Measurements from ENCODE around the gene TTC38.

Gene TTC38

DNA sequence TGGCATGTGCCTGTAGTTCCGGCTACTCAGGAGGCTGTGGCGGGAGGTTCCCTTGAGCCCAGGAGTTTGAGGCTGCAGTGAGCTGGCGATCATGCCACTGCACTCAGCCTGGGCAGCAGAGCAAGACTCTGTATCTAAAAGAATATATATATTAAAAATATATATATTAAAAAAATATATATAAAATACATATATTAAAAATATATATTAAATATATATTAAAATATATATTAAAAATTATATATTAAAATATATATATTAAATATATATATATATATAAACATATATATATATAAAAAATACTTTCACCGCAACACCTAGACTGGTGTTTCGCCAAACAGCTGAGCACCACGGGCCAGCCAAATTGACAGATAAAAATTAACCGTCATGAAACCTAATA lies 8.8 kb downstream of the TTC38 start:
- no peak overlapping the region for H2AFZ ChIP-seq (ENCODE audit: low read length, unreplicated experiment)
- H3K4me1 ChIP-seq (ENCODE audit: control insufficient read depth, insufficient read depth, low read length, unreplicated experiment): no peaks in the 10 kb centered on the region
- H3K27ac ChIP-seq (ENCODE audit: low read depth, low read length): no peak overlapping the region
- no peak overlapping the region for H3K4me3 ChIP-seq (ENCODE audit: low read depth, low read length)
- H3K79me2 ChIP-seq (ENCODE audit: control insufficient read depth, insufficient read depth, low read length, unreplicated experiment): no peaks in the 10 kb centered on the region
- H3K27me3 ChIP-seq (ENCODE audit: insufficient read depth, low read length): no peaks in the 10 kb centered on the region
- peaks cover 7% of the 10 kb centered on the region for H3K36me3 ChIP-seq (ENCODE audit: insufficient read depth, low read length)

DNA sequence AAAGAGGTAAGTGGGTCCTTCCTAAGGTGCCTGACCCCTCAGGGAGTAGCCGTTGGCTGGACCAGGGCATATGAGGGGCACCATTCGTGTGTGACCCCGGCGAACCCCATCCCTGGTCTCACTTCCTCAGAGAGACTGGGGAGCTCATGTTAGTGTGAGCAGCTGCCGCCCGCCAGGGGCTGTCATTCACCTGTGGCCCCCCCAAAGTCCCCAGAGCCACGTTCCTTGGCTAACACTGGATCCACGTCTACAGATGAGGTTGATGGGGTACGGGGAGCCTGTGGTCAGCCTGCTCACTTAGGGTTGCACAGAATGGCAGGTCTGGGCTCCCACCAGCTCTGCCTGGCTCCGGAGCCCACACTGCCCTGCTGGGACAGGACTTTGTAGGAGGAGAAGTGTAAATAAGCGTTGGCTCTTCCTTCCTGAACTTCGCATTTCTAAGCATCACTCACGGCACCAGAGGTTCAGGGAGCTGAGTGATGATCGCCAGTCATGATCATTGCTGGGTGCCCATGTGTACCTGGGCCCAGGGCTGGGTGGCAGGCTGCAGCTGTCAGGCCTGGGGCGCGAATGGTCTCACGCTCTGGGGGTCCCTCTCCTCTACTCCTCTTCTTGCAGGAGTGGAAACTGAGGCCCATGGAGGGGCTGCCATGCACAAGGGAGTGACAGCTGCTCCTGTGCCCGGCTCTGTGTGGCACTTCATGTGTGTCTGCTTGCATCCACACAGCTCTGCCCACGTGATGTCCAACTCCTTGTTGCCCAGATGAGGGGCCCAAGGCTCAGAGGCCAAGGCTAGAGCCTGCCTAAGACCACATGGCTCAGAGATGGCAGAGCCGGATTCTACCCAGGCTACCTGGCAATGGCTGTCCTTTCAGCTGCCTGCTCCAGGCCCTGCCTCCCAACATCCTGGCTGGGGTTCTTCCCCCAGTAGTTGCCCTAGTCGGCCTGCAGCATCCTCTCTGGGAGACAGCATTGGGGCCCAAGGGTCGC lies 11.1 kb downstream of the TTC38 start:
- Histone ChIP-seq H3K4me1 (ENCODE audit: control insufficient read depth, insufficient read depth, low read length, unreplicated experiment) (no peaks in the 10 kb centered on the region), H3K27ac (ENCODE audit: low read depth, low read length) (no peak overlapping the region), H3K4me3 (ENCODE audit: low read depth, low read length) (no peak overlapping the region), H3K79me2 (ENCODE audit: control insufficient read depth, insufficient read depth, low read length, unreplicated experiment) (no peaks in the 10 kb centered on the region), H3K36me3 (ENCODE audit: insufficient read depth, low read length) (peaks cover 7% of the 10 kb centered on the region), H3K27me3 (ENCODE audit: insufficient read depth, low read length) (no peaks in the 10 kb centered on the region), H2AFZ (ENCODE audit: low read length, unreplicated experiment) (no peak overlapping the region)

DNA sequence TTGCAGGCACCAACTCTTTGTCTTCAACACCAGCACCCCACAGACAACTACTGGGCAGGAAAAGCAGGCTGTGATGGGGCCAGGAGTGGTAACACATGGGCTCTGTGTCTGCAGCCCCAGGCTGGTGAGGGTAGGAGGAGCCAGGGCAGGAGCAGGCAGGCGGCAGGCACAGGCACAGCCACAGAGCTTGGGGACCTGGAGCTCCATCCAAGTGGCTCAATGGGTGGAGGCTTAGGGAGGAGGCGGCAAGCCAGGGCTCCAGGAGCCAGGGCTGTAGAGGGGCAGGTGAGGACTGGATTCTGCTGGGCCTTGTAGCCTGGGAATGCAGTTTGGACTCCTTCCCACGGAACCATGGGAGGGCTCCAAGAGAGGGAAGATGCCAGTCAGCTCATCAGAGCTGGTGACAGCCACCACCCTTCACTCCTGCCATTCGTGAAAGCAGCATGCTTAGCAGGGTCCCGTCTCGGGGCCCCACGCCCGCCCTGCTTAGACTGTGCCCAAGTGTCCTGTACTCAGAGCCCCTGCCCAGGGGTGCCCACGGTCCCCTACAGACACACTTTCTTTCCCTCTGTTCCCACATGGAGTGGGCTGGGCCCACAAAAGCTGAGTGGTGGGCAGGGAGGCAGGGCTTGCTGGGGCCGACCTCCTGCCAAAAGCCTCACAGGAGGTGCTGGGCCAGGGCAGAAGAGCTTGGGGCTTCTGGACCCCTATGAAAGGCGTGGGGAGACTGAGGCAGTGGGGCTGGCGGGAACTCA lies 12.4 kb downstream of the TTC38 start:
- no peaks in the 10 kb centered on the region for H3K79me2 ChIP-seq (ENCODE audit: control insufficient read depth, insufficient read depth, low read length, unreplicated experiment)
- H3K36me3 ChIP-seq (ENCODE audit: insufficient read depth, low read length): peaks cover 5% of the 10 kb centered on the region
- no peaks in the 10 kb centered on the region for H3K27me3 ChIP-seq (ENCODE audit: insufficient read depth, low read length)
- no peak overlapping the region for H2AFZ ChIP-seq (ENCODE audit: low read length, unreplicated experiment)
- no peaks in the 10 kb centered on the region for H3K4me1 ChIP-seq (ENCODE audit: control insufficient read depth, insufficient read depth, low read length, unreplicated experiment)
- H3K4me3 ChIP-seq (ENCODE audit: low read depth, low read length): no peak overlapping the region
- no peak overlapping the region for H3K27ac ChIP-seq (ENCODE audit: low read depth, low read length)

DNA sequence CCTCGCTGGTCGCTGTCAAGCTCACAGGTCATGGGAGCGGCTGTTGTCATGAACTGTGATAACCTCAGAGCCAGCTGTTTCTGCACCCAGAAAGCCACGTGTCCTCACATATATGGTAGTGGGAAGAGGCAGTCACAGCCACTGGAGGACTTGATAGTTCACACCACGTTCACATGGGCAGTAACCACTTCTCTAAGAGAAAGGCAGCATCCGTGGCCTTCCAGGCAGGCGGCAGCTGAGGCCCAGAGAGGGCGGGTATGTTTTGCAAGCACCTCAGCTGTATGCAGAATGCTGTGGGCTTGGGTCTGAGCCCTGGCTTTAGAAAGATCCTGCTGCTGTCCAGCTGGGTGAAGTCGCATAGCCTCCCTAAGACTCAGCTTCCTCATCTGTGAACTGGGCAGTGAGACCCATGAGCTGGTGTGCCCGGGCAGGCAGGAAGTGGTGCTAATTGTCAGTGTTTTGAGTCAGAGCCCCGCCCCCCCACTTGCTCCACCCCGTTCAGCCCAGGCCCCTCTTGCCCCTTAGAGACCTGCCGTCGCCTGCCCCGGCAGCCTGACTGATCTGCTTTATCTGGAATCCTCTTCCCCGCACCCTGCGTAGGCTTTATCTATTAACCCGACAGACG lies 13.3 kb downstream of the TTC38 start:
- Histone ChIP-seq H3K4me3 (ENCODE audit: low read depth, low read length) (no peak overlapping the region), H3K27ac (ENCODE audit: low read depth, low read length) (no peak overlapping the region), H3K4me1 (ENCODE audit: control insufficient read depth, insufficient read depth, low read length, unreplicated experiment) (no peaks in the 10 kb centered on the region), H3K79me2 (ENCODE audit: control insufficient read depth, insufficient read depth, low read length, unreplicated experiment) (no peaks in the 10 kb centered on the region), H2AFZ (ENCODE audit: low read length, unreplicated experiment) (no peak overlapping the region), H3K36me3 (ENCODE audit: insufficient read depth, low read length) (no peaks in the 10 kb centered on the region), H3K27me3 (ENCODE audit: insufficient read depth, low read length) (no peaks in the 10 kb centered on the region)

DNA sequence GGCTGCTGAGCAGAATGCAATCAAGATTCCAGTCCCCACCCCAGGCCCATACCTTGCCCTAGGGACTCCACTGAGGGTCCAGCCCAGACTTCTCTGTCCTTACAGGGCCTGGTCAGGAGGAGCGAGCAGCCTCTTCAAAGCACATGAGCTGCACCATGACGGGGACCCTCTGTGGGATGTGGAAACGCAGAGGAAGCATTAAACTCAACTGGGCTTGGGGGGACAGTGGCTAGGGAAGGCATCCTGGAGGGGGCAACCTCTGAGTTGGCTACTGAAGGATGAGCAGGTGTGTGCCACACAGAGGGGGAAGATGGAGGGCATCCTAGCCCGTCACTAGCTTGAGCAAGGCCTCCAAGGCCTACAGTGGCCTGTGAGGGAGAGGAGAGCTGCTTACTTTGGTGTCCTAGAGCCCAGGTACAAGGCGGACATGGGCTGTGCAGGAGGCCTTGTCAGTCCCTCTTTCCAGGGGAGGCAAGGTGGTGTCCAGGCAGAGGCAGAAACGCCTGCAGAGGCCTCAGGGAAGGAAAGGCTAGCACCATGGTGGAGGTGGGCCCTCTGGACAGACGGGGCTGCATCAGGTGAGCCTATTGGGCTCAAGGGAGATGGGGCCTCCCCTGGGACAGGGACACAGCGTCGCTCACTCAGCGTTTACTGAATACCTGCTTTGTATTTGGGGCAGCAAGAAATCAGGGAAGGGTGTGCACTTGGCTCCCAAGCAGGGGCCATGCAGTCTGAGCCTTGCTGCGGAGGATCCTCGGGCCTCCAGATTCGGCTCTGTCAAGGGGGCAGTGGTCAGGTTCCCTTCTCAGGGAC lies 14.3 kb downstream of the TTC38 start:
- no peaks in the 10 kb centered on the region for H3K36me3 ChIP-seq (ENCODE audit: insufficient read depth, low read length)
- H2AFZ ChIP-seq (ENCODE audit: low read length, unreplicated experiment): no peak overlapping the region
- H3K4me1 ChIP-seq (ENCODE audit: control insufficient read depth, insufficient read depth, low read length, unreplicated experiment): no peaks in the 10 kb centered on the region
- no peak overlapping the region for H3K27ac ChIP-seq (ENCODE audit: low read depth, low read length)
- no peak overlapping the region for H3K4me3 ChIP-seq (ENCODE audit: low read depth, low read length)
- H3K27me3 ChIP-seq (ENCODE audit: insufficient read depth, low read length): no peaks in the 10 kb centered on the region
- H3K79me2 ChIP-seq (ENCODE audit: control insufficient read depth, insufficient read depth, low read length, unreplicated experiment): no peaks in the 10 kb centered on the region

DNA sequence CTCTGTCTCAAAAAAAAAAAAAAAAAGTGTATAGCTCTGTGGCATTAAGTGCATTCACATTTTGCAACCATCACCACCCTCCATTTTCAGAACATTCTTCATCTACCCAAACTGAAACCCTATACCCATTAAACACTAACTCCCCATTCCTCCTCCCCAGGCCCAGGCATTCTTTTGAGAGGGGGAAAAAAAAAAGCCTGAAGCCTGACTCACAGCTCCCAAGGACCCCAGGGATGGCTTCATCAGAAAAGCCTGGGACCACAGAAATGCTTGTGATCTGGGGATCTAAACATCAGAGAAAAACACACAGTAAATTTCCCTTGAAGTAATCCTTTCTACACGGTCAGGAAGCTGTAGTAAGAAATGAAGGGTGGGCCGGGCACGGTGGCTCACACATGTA lies 18.2 kb downstream of the TTC38 start:
- Histone ChIP-seq H3K36me3 (ENCODE audit: insufficient read depth, low read length) (no peaks in the 10 kb centered on the region), H3K27me3 (ENCODE audit: insufficient read depth, low read length) (no peaks in the 10 kb centered on the region), H3K79me2 (ENCODE audit: control insufficient read depth, insufficient read depth, low read length, unreplicated experiment) (no peaks in the 10 kb centered on the region), H3K4me3 (ENCODE audit: low read depth, low read length) (no peak overlapping the region), H3K4me1 (ENCODE audit: control insufficient read depth, insufficient read depth, low read length, unreplicated experiment) (no peaks in the 10 kb centered on the region), H3K27ac (ENCODE audit: low read depth, low read length) (no peak overlapping the region), H2AFZ (ENCODE audit: low read length, unreplicated experiment) (no peak overlapping the region)

DNA sequence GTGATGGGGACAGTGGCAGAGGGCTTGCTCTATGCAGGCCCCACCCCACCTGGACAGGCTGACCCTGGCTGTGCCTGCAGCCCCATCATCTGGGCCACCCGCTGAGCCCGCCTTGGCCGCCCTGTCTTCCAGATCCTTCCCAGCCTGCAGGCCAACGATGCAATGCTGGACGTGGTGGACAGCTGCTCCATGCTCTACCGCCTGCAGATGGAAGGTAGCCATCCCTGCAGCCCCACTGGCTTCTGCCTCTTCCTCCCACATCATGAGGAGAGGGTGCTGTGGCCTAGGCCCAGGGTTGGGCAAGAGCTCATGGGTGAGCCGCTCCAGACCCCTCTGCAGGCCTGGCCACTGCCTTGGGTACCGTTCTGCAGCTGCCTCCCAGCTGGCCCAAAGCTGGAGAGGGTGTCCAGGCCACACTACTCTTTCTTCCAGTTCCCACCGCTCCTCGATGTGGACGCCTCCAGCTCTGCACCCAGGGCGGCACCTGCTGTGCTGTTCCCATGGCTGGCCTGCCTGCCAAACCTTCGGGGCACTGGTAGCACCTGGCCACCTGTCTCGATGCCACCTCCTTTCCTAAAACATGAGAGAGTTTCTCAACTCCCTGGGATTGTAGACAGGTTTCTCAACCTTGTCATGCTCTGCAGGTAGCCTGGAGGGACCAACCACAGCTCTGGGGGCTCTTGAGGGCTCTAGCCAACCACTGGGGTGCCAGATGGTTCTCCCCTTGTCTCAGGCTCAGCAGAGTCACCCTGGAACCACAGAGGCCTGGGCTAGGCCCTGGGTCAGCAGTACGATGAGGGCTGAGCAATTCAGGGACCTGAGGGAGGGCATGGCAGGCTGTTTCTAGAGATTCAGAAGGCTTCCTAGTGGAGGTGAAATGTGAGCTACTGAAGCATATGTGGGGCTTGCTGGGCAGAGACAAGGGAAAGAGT lies 19.4 kb downstream of the TTC38 start:
- H3K79me2 ChIP-seq (ENCODE audit: control insufficient read depth, insufficient read depth, low read length, unreplicated experiment): no peaks in the 10 kb centered on the region
- H3K4me1 ChIP-seq (ENCODE audit: control insufficient read depth, insufficient read depth, low read length, unreplicated experiment): no peaks in the 10 kb centered on the region
- H3K27me3 ChIP-seq (ENCODE audit: insufficient read depth, low read length): no peaks in the 10 kb centered on the region
- H2AFZ ChIP-seq (ENCODE audit: low read length, unreplicated experiment): no peak overlapping the region
- no peaks in the 10 kb centered on the region for H3K36me3 ChIP-seq (ENCODE audit: insufficient read depth, low read length)
- no peak overlapping the region for H3K27ac ChIP-seq (ENCODE audit: low read depth, low read length)
- no peak overlapping the region for H3K4me3 ChIP-seq (ENCODE audit: low read depth, low read length)

DNA sequence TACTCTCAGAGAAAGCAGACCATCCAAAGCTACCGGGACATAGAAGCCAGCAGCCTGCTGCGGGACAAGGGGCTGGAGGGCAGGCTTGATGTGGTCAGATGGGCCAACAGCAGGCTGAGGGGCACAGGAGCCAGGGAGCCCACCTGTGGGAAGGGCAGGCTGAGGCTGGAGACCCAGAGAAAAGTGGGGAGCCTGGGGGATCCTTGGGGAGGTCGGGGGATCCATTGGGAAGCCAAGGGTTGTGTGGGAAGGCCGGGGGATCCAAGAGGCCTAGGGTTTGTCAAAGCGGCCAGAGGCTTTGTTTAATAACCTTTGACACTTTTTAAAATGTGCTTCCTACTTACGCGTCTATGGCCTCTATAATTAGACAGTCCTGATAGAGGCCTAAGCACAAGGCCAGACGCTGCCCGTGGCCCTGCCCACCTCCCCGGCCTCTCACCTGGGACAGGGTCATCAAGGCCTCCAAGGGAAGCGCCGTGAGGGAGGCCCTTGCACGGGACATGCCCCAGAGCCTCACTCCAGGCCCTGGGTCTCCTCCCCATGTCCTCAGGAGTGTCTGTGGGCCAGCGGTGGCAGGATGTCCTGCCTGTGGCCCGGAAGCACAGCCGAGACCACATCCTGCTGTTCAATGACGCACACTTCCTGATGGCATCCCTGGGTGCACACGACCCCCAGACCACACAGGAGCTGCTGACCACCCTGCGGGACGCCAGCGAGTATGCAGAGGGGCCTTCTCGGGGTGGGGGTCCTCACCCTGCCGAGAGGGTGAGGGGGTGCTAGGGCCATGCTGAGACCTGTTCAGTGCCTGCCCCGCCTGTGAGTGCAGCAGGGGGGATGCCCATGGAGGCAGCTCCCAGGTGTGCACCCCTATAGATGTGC lies 20.3 kb downstream of the TTC38 start:
- H3K4me3 ChIP-seq (ENCODE audit: low read depth, low read length): no peak overlapping the region
- H3K36me3 ChIP-seq (ENCODE audit: insufficient read depth, low read length): no peaks in the 10 kb centered on the region
- H3K27ac ChIP-seq (ENCODE audit: low read depth, low read length): no peak overlapping the region

DNA sequence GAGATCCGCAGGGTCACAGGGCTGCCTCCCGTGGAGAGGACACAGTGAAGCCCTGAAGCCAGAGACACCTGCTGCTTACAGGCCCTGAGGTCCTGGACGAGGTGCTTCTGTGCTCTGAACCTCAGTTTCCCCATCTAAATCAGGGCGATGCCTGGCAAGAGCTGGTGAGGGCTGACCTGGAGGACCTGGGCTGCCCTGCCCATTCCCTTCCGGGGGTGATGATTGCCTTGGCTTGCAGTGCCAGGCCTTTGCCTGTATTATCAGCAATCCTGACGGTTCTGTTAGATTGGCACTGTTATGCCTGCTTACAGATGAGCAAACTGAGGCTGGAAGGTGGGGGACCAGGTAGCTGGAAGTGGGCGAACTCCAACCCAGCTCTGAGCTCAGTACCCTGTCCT lies 21.0 kb downstream of the TTC38 start:
- no peak overlapping the region for H3K27ac ChIP-seq (ENCODE audit: low read depth, low read length)
- no peak overlapping the region for H2AFZ ChIP-seq (ENCODE audit: low read length, unreplicated experiment)
- no peaks in the 10 kb centered on the region for H3K79me2 ChIP-seq (ENCODE audit: control insufficient read depth, insufficient read depth, low read length, unreplicated experiment)
- no peaks in the 10 kb centered on the region for H3K4me1 ChIP-seq (ENCODE audit: control insufficient read depth, insufficient read depth, low read length, unreplicated experiment)
- no peaks in the 10 kb centered on the region for H3K36me3 ChIP-seq (ENCODE audit: insufficient read depth, low read length)
- H3K27me3 ChIP-seq (ENCODE audit: insufficient read depth, low read length): no peaks in the 10 kb centered on the region
- no peak overlapping the region for H3K4me3 ChIP-seq (ENCODE audit: low read depth, low read length)

More for the DNA sequence above, 20.3 kb downstream of the TTC38 start:
- H3K79me2 ChIP-seq (ENCODE audit: control insufficient read depth, insufficient read depth, low read length, unreplicated experiment): no peaks in the 10 kb centered on the region
- H3K27me3 ChIP-seq (ENCODE audit: insufficient read depth, low read length): no peaks in the 10 kb centered on the region
- no peaks in the 10 kb centered on the region for H3K4me1 ChIP-seq (ENCODE audit: control insufficient read depth, insufficient read depth, low read length, unreplicated experiment)
- no peak overlapping the region for H2AFZ ChIP-seq (ENCODE audit: low read length, unreplicated experiment)

Data from ACC112 (cell line).